GM21717 (cell line): ENCODE measurements around the gene LDLRAD3.

ENCODE experiments used
- ATAC-seq: cut with Tn5 transposase; IDR thresholded peaks from one replicate; pipeline ENCODE4 v1.9.1; 2021; ENCODE audit warnings: mild to moderate bottlenecking, moderate library complexity; ENCODE audit not compliant: unreplicated experiment

LDLRAD3 gene

DNA sequence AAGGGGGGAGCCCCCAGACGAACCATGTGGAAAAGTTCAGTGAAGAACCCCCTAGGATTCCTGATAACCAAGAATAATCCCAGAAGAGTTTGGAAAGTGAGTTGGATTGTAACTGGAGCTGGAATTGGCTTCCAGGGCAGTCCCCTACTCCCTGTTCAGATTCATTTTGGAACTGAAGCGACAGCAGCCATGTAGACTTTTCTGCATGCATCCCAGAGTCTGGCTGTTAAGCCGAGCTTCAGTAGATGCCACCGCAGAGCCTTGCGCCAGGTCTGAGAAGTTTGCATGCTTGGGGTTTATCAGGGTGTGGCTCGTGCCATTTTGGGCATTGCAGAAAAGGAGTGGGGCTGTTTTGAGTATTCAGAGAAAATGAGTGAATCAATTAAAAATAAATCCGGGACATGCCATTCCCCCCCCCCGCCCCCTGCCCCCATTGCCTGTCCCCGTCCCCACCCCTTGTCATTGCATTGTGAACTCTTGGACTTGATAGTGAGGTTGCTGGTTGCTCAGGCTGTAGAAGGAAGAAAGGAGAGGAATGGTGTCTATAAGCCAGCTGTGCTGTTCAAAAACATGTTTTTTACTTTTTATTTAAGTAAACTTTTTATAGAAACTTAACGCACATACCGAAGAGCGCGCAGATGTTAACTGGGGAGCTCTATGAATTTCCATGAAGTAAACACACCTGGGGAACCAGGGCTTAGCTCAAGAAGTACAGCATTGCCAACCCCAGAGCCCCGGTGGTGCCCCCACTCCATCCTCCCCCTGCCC lies 71.2 kb downstream of the LDLRAD3 start:
- ATAC-seq: no peak

- no peak for ATAC-seq
Observed at GRCh38 chr11:36015799-36016198, 71.9 kb downstream of the LDLRAD3 start.

DNA sequence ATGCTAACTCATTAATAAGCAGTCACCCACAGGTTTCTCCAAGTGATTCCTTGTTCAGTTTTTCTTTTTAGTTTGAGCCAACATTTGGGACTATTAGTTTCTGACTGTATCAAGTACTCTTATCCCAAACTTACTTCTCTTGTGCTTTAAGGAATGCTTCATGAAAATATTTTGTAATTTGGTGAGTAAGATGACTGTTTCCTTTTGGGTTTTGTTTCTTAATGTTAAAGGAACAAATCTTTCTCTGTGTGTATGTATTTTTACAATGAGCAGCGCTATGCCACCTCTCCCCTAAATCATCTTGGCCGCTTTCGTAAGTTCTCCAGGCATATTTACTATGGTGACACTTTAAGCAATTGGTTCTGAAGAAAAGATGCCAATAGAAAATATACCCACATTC lies 72.4 kb downstream of the LDLRAD3 start:
- no peak for ATAC-seq

- ATAC-seq: no peak
Observed at GRCh38 chr11:36016709-36017108, 72.8 kb downstream of the LDLRAD3 start.

DNA sequence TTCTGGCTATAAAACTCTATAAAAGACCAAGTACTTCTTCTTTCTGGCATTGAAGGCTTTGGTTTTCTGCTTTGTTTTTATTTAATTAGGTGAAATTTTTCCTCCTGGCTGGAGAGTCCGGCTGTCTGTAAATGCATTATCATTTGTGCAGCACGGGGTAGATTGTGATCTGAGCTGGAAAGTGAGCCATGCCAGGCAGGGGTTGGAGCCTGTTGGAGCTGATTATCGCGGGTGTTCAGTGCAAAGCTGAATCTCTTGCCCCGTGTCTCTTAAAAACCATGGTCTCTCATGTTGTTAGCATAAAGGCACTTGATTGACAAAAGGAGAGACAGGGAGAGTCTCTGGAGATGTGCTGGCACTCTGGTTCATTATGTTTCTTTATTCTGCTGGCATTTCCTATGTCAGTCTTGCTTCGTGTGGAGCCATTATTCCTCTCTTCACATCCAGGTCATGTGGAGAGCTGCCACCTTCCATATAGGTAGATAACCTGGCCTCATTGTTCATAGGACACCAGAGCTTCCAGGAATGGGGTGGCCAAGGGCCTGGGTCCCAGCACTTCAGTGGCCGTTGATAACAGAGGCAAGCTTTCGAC lies 75.2 kb downstream of the LDLRAD3 start:
- ATAC-seq: no peak

- no peak for ATAC-seq
Observed at GRCh38 chr11:36019722-36020121, 75.9 kb downstream of the LDLRAD3 start.

DNA sequence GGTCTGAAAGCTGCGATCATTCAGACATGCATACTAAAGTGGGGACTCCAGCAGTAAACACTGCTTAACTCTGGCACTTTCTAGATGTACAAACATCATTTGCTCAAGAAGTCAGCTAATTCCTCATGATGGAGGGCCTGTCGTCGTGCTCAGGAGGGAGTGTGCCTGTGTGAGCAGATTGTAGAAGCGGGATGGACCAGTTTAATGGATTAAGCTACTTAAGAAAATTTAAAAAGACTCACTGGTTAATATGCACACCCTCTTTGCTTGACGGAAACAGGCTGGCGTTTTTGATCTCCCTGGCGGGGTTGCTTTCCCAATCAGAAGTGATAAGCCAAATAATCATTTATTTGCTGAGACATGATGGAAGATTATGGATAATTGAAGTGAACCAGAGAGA lies 79.0 kb downstream of the LDLRAD3 start:
- ATAC-seq: no peak

- no peak for ATAC-seq
Observed at GRCh38 chr11:36023922-36024321, 80.1 kb downstream of the LDLRAD3 start.

- no peak for ATAC-seq
Observed at GRCh38 chr11:36024716-36025115, 80.9 kb downstream of the LDLRAD3 start.

GRCh38 chr11:36026315-36026968 lies 82.6 kb downstream of the LDLRAD3 start:
- no peak for ATAC-seq

DNA sequence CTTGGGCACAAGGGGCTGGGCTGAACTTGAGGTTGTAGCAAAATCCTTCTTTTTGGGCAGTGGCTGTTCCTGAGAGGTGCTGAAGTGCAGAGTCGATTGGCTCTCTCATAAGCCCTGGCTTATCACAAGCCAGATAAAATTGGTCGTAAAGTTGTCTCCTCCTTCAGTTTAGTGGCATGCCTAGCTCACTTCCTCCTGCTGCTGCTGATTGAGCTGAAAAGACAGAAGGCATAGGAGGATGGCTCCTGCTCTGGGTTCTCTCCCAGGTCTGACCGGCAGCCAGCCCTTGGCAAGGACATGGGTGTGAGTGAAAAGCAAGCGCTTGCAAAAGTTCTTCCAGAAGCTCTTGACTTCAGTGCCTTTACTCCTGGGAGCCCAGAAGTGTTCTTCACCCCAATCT lies 83.9 kb downstream of the LDLRAD3 start:
- no peak for ATAC-seq

GRCh38 chr11:36029616-36030015 lies 85.8 kb downstream of the LDLRAD3 start:
- ATAC-seq: no peak

DNA sequence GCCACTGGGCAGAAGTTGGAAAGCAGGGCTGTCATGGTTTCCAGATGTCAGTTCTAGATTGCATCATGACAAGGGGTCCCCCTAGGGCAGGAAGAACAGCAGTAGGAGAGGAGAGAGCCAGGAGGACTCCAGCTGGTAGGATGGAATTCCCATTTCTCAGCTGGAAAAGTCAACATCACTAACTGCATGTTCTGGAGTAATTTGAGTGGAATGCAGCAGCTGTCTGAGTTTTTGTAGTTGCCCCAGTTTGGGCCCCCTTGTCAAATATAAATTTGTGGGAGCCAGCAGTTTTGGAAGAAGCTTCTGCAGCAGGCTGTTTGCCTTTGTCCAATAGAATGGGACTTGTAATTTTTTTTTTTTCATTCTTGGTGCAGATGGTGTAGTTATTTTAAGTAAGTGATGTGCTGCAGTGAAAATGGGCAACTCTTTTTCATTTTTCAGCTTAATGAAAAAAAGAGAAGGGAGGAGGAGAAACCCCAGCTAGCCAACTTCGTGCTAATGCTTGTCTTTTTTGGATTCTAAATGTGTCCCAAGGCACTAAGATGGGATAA lies 86.9 kb downstream of the LDLRAD3 start:
- no peak for ATAC-seq

GRCh38 chr11:36033082-36033751 lies 89.4 kb downstream of the LDLRAD3 start:
- no peak for ATAC-seq

GRCh38 chr11:36033936-36034335 lies 90.1 kb downstream of the LDLRAD3 start:
- no peak for ATAC-seq

GRCh38 chr11:36034551-36035331 lies 90.9 kb downstream of the LDLRAD3 start:
- ATAC-seq: no peak

DNA sequence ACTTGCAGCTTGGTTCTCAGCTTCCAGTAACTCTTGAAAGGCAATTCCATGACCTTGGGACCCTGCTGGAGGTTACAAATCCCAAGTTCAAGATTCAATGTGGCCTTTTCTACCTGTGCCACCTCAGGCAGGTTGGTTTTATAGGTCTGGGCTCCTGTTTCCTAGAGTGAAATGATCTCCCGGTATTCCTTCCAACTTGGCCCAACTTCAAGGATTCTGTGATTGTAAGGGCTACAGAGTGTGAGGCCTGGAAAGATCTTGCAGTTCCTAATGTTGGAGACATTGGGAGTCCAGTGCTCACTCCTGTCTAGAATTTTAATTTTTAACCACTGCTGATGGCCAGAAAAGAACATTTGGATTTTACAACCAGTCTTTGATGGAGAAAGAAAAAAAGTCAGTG lies 91.6 kb downstream of the LDLRAD3 start:
- no peak for ATAC-seq

DNA sequence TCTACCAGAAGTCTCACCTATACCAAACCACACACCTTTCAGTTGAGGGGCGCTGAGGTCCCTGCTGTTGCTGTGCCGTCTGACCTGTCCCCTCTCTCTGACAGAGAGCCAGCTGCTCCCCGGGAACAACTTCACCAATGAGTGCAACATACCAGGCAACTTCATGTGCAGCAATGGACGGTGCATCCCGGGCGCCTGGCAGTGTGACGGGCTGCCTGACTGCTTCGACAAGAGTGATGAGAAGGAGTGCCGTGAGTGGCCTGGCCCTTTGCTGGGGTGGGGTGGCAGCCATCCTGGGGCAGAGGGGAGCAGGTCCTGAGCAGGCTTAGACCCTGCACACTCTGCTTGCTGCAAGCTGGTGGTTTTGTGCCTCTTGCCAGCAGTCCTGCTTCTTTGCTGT lies 92.1 kb downstream of the LDLRAD3 start:
- no peak for ATAC-seq

GRCh38 chr11:36037031-36037430 lies 93.2 kb downstream of the LDLRAD3 start:
- no peak for ATAC-seq

DNA sequence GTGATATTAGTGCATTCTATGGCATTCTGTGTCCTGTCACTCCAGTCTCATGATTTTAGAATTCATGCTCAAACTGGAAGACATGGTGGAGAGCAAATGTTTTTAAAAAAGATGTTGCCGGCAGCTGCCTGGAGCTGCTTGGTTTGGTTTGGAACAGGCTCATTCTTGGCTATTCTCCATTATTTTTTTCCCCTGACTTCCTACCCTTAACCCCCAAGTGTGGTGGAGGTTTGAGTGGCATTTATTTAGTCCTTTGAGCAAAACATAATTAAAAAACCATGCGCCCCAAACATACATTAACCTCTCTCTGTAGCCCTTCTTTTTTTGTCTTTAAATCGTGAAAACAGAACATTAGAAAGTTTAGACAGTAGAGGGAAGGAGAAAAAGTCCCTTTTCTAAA lies 94.7 kb downstream of the LDLRAD3 start:
- no peak for ATAC-seq

DNA sequence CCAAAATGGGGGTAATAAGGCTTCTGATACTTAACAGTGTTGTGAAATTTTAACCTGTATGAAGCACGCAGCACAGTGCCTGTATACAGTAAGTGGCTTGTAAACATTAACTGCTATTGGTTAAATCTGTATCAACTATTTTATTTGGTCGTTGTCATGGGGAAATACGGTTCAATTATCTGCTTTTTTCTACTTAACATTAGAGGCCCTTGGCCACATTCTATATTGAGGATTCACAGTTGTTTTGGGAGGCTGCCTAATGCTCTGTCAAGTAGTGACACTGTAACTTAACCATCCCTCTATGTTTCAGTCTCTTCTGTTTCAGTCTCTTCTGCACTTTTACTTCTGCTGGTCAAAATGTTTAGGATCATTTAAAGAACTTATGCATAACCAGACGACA lies 95.6 kb downstream of the LDLRAD3 start:
- ATAC-seq: no peak
